HepG2 (cell line): ENCODE measurements around the gene CRYBA2. TPM values are rescaled to one million over a fixed set of nuclear protein-coding genes. Genes with fewer than 3 reads are reported as not detected.

Source experiments
- BCL6 ChIP-seq: IDR thresholded peaks from 2 replicates; pipeline ENCODE4 v1.6.1; 2016; ENCODE audit warnings: missing genetic modification reagents, missing compliant biosample characterization
- EZH2 ChIP-seq: conservative IDR thresholded peaks from 2 replicates; pipeline ENCODE4 v1.6.1; 2012; ENCODE audit warnings: mild to moderate bottlenecking, low read depth, low read length, moderate library complexity
- HCFC1 ChIP-seq: fragments of 150-350 bp; IDR thresholded peaks from 2 replicates; pipeline ENCODE4 v1.6.1; 2014; ENCODE audit warnings: low read depth, low read length
- HIVEP1 ChIP-seq: sonication (generic); formaldehyde crosslinking; IDR thresholded peaks from 2 replicates; pipeline ENCODE4 v1.4.0; 2020; ENCODE audit warnings: mild to moderate bottlenecking, missing genetic modification reagents
- JUN ChIP-seq: sonication (generic); formaldehyde crosslinking; IDR thresholded peaks from 2 replicates; pipeline ENCODE4 v1.4.0; 2020; ENCODE audit warnings: mild to moderate bottlenecking, missing genetic modification reagents
- MAFK ChIP-seq, 2 experiments: IDR thresholded peaks in 1 of 2; conservative IDR thresholded peaks in 1 of 2; 2 replicates each; pipeline ENCODE4 v1.6.1; 2011; ENCODE audit warnings: improper control_type of control experiment in 2 of 2, low read length in 2 of 2
- MAZ ChIP-seq, 2 experiments: sonication (generic) in 1 of 2; formaldehyde crosslinking in 1 of 2; IDR thresholded peaks; 2 replicates each; pipeline versions ENCODE4 v1.5.0 to v1.6.1; 2012 to 2020; ENCODE audit warnings: low read depth in 2 of 2, mild to moderate bottlenecking in 2 of 2, borderline replicate concordance in 1 of 2, improper control_type of control experiment in 1 of 2, low read length in 1 of 2, missing genetic modification reagents in 1 of 2, moderate library complexity in 1 of 2
- MTA3 ChIP-seq: sonication (generic); formaldehyde crosslinking; IDR thresholded peaks from 2 replicates; pipeline ENCODE4 v1.4.0; 2020; ENCODE audit warnings: missing genetic modification reagents
- SAP130 ChIP-seq: IDR thresholded peaks from 2 replicates; pipeline ENCODE4 v1.6.1; 2016; ENCODE audit warnings: low read depth
- SNAPC2 ChIP-seq: sonication (generic); formaldehyde crosslinking; IDR thresholded peaks from 2 replicates; pipeline ENCODE4 v1.8.1; 2022; ENCODE audit warnings: mild to moderate bottlenecking, missing genetic modification reagents
- SPEN ChIP-seq: sonication (generic); formaldehyde crosslinking; IDR thresholded peaks from 2 replicates; pipeline ENCODE4 v1.5.1; 2020; ENCODE audit warnings: low read depth, mild to moderate bottlenecking, missing genetic modification reagents
- TAF1 ChIP-seq: sonication (generic); formaldehyde crosslinking; IDR thresholded peaks from 2 replicates; pipeline ENCODE4 v1.4.0; 2020; ENCODE audit warnings: missing genetic modification reagents
- THYN1 ChIP-seq: sonication (generic); formaldehyde crosslinking; IDR thresholded peaks from 2 replicates; pipeline ENCODE4 v1.8.1; 2023; ENCODE audit warnings: low read depth, mild to moderate bottlenecking, moderate library complexity, missing genetic modification reagents, borderline replicate concordance
- TSC22D2 ChIP-seq: sonication (generic); formaldehyde crosslinking; IDR thresholded peaks from 2 replicates; pipeline ENCODE4 v1.5.1; 2020; ENCODE audit warnings: missing genetic modification reagents, mild to moderate bottlenecking, borderline replicate concordance
- ZFP62 ChIP-seq: sonication (generic); formaldehyde crosslinking; IDR thresholded peaks from 2 replicates; pipeline ENCODE4 v1.4.0; 2020; ENCODE audit warnings: missing genetic modification reagents
- ZIK1 ChIP-seq: sonication (generic); formaldehyde crosslinking; IDR thresholded peaks from 2 replicates; pipeline ENCODE4 v1.5.0; 2020; ENCODE audit warnings: mild to moderate bottlenecking, low read depth, missing genetic modification reagents, borderline replicate concordance
- ZNF407 ChIP-seq: sonication (generic); formaldehyde crosslinking; IDR thresholded peaks from one replicate; pipeline ENCODE4 v1.5.1; 2020; ENCODE audit warnings: mild to moderate bottlenecking, missing genetic modification reagents; ENCODE audit errors: not compliant biosample characterization
- ZNF549 ChIP-seq: sonication (generic); formaldehyde crosslinking; IDR thresholded peaks from 2 replicates; pipeline ENCODE4 v1.5.0; 2020; ENCODE audit warnings: missing genetic modification reagents
- ZNF629 ChIP-seq: sonication (generic); formaldehyde crosslinking; conservative IDR thresholded peaks from 2 replicates; pipeline ENCODE4 v1.5.0; 2020; ENCODE audit warnings: missing genetic modification reagents
- ZNF777 ChIP-seq: sonication (generic); formaldehyde crosslinking; IDR thresholded peaks from 2 replicates; pipeline ENCODE4 v1.4.0; 2020; ENCODE audit warnings: missing genetic modification reagents
- ZSCAN25 ChIP-seq: sonication (generic); formaldehyde crosslinking; IDR thresholded peaks from 2 replicates; pipeline ENCODE4 v1.8.0; 2022; ENCODE audit warnings: mild to moderate bottlenecking, missing genetic modification reagents
- ZSCAN31 ChIP-seq: sonication (generic); formaldehyde crosslinking; IDR thresholded peaks from 2 replicates; pipeline ENCODE4 v1.5.0; 2020; ENCODE audit warnings: low read depth, mild to moderate bottlenecking, missing genetic modification reagents
- polyA plus RNA-seq, 8 experiments: library from polyadenylated mRNA; depleted of rRNA in 3 of 8; stranded (reverse) in 7 of 8; unstranded in 1 of 8; fragments of >200 nt; fragmentation: Illumina TruSeq in 4 of 8; extraction: Trizol in 4 of 8; gene quantifications; 2 replicates each; pipeline versions ENCODE4 v1.2.1 to v1.2.3, GENCODE V29; 2011 to 2016; ENCODE audit warnings: low read depth in 4 of 8, missing spikeins in 1 of 8, mixed read lengths in 1 of 8; ENCODE audit not compliant: insufficient read depth in 1 of 8
- total RNA-seq, 5 experiments: library from RNA; depleted of rRNA; stranded (reverse); fragments of >200 nt; fragmentation: Illumina TruSeq; extraction: Trizol; gene quantifications; 2 replicates each; pipeline ENCODE4 v1.2.3, GENCODE V29; 2016; ENCODE audit warnings: low read depth in 1 of 5

Gene CRYBA2
- total and polyA plus RNA-seq, 2 of the 13 experiments (the other 11 are each of a cell fraction or from before 2014, with no cell fraction given) = not detected

- TF ChIP-seq EZH2 (peak; percentile 98), ZSCAN31 (no peak), TAF1 (CRISPR knock-in tag) (no peak), HCFC1 (no peak), TSC22D2 (CRISPR knock-in tag) (no peak), JUN (CRISPR knock-in tag) (no peak), SNAPC2 (CRISPR knock-in tag) (0 out of 2 replicates have a peak, but pooled peaks have one; percentile 24), MAZ (IDR thresholded peaks at IDR 0.05; ENCODE audit: borderline replicate concordance, low read depth, low read length) (no peak), MAZ (CRISPR knock-in tag; IDR thresholded peaks at IDR 0.05; ENCODE audit: low read depth) (0 out of 2 replicates have a peak, but pooled peaks have one; percentile 20), HIVEP1 (CRISPR knock-in tag) (no peak), SPEN (CRISPR knock-in tag) (0 out of 2 replicates have a peak, but pooled peaks have one; percentile 18), ZNF549 (CRISPR knock-in tag) (no peak), ZNF629 (CRISPR knock-in tag) (no peak), THYN1 (CRISPR knock-in tag) (no peak), SAP130 (CRISPR knock-in tag) (no peak), ZFP62 (CRISPR knock-in tag) (no peak), BCL6 (peak; percentile 27; the same call in 1 of the 2 replicates), MTA3 (CRISPR knock-in tag) (no peak), MAFK (conservative IDR thresholded peaks at IDR 0.05 in 1 of 2, IDR thresholded peaks at IDR 0.05 in 1 of 2; ENCODE audit: low read length in 2 of 2) (peak; percentile 22 to 30; a peak in 2 of 4 replicates), ZIK1 (CRISPR knock-in tag) (no peak), ZNF777 (CRISPR knock-in tag) (peak; percentile 16), ZNF407 (peak; percentile 49), ZSCAN25 (CRISPR knock-in tag) (0 out of 2 replicates have a peak, but pooled peaks have one; percentile 2)
Measured at GRCh38 chr2:218993345-218994315, at the start of gene CRYBA2 (continued).
